Activated CD8-positive, alpha-beta memory T cell treated with anti-CD3 and anti-CD28 coated beads, Interleukin-2, amount 50 U/mL, for 1 hour (primary cell): ENCODE data around the gene CDY2B.
"Not testable (repeated sequence)": the region's sequence is repeated elsewhere in the genome, so short reads cannot be mapped to it uniquely, and the experiment has no call there.

Source experiments
- DNase-seq: peaks from one replicate; pipeline ENCODE4 v3.0.0-alpha.2; 2020; ENCODE audit errors: extremely low read depth

The CDY2B gene, protein sequence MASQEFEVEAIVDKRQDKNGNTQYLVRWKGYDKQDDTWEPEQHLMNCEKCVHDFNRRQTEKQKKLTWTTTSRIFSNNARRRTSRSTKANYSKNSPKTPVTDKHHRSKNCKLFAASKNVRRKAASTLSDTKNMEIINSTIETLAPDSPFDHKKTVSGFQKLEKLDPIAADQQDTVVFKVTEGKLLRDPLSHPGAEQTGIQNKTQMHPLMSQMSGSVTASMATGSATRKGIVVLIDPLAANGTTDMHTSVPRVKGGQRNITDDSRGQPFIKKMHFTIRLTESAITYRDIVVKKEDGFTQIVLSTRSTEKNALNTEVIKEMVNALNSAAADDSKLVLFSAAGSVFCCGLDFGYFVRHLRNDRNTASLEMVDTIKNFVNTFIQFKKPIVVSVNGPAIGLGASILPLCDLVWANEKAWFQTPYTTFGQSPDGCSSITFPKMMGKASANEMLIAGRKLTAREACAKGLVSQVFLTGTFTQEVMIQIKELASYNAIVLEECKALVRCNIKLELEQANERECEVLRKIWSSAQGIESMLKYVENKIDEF

GRCh38 chrY:17880120-17880519 is at the start of gene CDY2B:
TSS of gene CDY2B (minus strand) at chrY:17880220. CDS start at chrY:17879892, 328 bp downstream.
- not testable (repeated sequence) for DNase-seq

DNA sequence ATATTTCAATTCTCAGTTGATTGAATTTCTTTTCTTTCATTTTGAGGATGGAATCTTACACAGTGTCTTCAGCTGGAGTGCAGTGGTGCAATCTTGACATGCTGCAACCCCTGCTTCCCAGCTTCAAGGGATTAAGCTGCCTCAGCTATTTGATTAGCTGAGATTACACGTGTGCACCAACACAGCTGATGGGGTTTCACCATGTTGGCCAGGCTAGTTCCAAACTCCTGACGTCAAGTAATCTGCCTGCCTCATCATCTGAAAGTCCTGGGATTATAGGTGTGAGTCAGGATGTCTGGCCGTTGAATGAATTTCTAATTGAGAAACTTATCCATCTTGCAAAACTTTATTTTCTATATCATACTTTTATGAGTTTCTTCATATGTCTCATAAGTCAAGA is 28.0 kb upstream of the CDY2B start:
- not testable (repeated sequence) for DNase-seq

DNA sequence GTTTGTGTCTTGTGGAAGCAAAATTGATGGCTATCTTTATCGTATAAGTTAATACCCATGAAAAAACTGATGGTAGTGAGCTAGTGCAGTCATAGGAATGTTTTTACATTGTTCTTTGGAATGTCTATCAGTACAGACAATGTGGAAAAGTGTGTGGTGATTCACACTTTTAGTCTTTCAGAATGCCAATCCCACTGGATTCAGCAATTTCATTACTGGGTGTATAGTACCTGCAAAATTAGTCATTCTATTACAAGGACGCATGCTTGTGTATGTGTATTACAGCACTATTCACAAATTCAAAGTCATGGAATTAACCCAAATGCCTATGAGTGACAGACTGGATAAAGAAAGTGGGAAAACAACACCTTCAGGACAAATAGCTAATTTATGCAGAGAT is 27.3 kb upstream of the CDY2B start:
- not testable (repeated sequence) for DNase-seq

GRCh38 chrY:17881697-17882096 is 1.7 kb upstream of the CDY2B start:
- not testable (repeated sequence) for DNase-seq

DNA sequence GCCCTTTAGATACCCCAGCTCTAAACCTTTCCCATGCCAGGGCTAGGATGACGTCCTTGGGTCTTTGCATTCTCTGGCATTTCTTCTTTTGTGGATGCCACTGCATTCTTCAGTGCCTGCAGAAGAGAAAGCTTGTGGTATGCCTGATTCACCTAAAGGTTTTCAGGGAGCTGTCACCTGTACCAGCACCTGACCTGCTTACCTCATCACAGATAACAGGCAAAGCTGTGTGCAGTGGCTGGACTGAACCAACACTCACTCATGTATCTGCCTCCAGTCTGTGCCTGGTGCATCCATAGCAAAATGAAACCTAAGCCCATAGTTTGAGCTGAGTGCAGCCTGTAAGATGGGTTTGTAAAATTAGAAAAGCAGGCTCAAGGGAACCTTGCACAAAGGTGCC is 3.3 kb downstream of the CDY2B start:
- not testable (repeated sequence) for DNase-seq

- DNase-seq: not testable (repeated sequence)
Measured at GRCh38 chrY:17875401-17875800, 4.6 kb downstream of the CDY2B start.

- not testable (repeated sequence) for DNase-seq
Measured at GRCh38 chrY:17871194-17871903, 8.7 kb downstream of the CDY2B start.

- DNase-seq: not testable (repeated sequence)
Measured at GRCh38 chrY:17870737-17871136, 9.3 kb downstream of the CDY2B start.

DNA sequence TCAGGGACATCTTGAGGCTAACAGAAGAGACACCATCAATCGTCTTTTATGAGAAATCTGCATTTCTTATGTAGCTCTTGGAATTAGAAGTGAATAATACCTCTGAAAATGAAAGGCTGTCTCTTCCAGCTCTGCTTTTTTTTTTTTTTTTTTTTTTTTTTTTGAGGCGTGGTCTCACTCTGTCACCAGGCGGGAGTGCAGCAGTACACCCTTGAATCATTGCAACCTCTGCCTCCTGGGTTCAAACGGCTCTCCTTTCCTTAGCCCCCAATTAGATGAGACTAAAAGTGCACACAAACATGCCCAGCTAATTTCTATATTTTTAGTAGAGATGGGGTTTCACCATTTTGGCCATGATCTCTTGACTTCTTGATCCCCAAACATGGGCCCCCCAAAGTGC is 12.2 kb downstream of the CDY2B start:
- DNase-seq: not testable (repeated sequence)

DNA sequence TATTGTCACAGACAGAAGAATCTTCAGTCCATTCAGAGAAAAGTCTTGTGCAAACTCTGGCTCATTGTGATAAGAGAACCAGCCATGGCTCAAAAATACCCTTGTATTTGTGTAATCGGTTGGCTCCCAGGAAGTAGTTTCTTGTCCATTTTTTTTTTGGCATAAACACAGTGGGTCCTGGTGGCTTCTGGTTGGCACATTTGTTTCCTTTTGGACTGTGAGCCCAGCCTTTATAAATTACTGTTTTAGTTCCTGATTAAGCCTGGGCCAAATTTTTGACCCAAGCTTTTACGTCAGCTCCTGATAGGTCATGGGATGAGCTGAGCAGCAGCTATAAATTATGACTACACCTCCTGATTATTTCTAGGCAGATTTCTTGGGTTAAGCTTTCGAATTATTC is 19.4 kb downstream of the CDY2B start:
- not testable (repeated sequence) for DNase-seq

- not testable (repeated sequence) for DNase-seq
Measured at GRCh38 chrY:17856963-17857848, 22.8 kb downstream of the CDY2B start.

DNA sequence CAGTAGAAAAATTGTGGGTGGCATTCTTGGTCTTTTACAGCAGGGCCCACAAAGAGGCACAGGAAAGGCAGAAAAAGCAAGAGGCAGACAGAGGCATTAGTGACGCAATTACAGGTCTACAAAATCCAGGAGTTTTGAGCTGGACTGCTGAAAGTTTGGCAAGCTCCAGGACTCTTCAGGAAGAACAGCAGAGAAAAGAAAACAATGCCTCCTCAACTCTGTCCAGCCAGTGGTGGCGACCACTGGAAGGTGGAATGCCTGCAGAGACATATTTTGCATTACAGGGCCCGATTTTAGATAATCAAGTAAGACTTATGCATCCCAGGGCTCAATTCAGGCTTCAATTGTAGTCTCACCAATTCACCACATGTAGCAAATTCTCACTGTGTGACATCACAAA is 23.5 kb downstream of the CDY2B start:
- not testable (repeated sequence) for DNase-seq

- not testable (repeated sequence) for DNase-seq
Measured at GRCh38 chrY:17849131-17849530, 30.9 kb downstream of the CDY2B start.

- DNase-seq: not testable (repeated sequence)
Measured at GRCh38 chrY:17832149-17832548, 47.9 kb downstream of the CDY2B start.
